Transverse colon (tissue), 3 donors: Measurements from ENCODE around the gene SPI1.

Experiments used
- CTCF ChIP-seq, 5 experiments: fragments of 200-600 bp in 3 of 5; fragments of 450-650 bp in 2 of 5; sonication (generic) in 3 of 5; IDR thresholded peaks; 1 replicate in 2 of 5; 2 replicates in 3 of 5; pipeline ENCODE4 v1.5.1; 2016 to 2017; ENCODE audit warnings: antibody characterized with exemption in 5 of 5, inconsistent platforms in 3 of 5, mild to moderate bottlenecking in 2 of 5, moderate library complexity in 1 of 5
- EP300 ChIP-seq: sonication (generic); formaldehyde crosslinking; IDR thresholded peaks from one replicate; pipeline ENCODE4 v1.6.1; 2017; ENCODE audit warnings: antibody characterized with exemption, low read depth

- TF ChIP-seq CTCF (IDR thresholded peaks at IDR 0.05) (no peak), EP300 (no peak)
These were observed 6.2 kb upstream of the SPI1 start for GRCh38 chr11:47384498-47384897.
